Mesenchymal stem cell (in vitro differentiated cells and primary cell): ENCODE results near the gene CDH3.

Experiments used
- DNase-seq: peaks from one replicate; pipeline ENCODE4 v3.0.0-alpha.2; 2013
- H2AFZ ChIP-seq: one replicate; pipeline ENCODE4 v1.6.1; 2013; ENCODE audit warnings: low read depth, mild to moderate bottlenecking, control low read depth, inconsistent platforms, low read length, moderate library complexity
- H2AK5ac ChIP-seq: 2 replicates; pipeline ENCODE4 v1.6.1; 2013; ENCODE audit warnings: low read length, moderate library complexity, mild to moderate bottlenecking, inconsistent platforms; ENCODE audit not compliant: severe bottlenecking
- H2BK120ac ChIP-seq: one replicate; pipeline ENCODE4 v1.6.1; 2013; ENCODE audit warnings: low read depth, mild to moderate bottlenecking, inconsistent platforms, low read length, moderate library complexity
- H2BK12ac ChIP-seq, 2 experiments: one replicate each; pipeline ENCODE4 v1.6.1; 2013; ENCODE audit warnings: inconsistent platforms in 2 of 2, low read length in 2 of 2, mild to moderate bottlenecking in 2 of 2, moderate library complexity in 2 of 2, control low read depth in 1 of 2
- H2BK15ac ChIP-seq: one replicate; pipeline ENCODE4 v1.6.1; 2013; ENCODE audit warnings: mild to moderate bottlenecking, low read depth, inconsistent platforms; ENCODE audit not compliant: poor library complexity, severe bottlenecking
- H2BK5ac ChIP-seq: 2 replicates; pipeline ENCODE4 v1.6.1; 2013; ENCODE audit warnings: low read depth, mild to moderate bottlenecking, low read length, control low read depth, inconsistent platforms; ENCODE audit not compliant: poor library complexity, severe bottlenecking
- H3K14ac ChIP-seq, 2 experiments: one replicate each; pipeline ENCODE4 v1.6.1; 2013; ENCODE audit warnings: inconsistent platforms in 2 of 2, low read length in 2 of 2, control low read depth in 1 of 2, mild to moderate bottlenecking in 1 of 2, moderate library complexity in 1 of 2
- H3K18ac ChIP-seq, 2 experiments: one replicate each; pipeline ENCODE4 v1.6.1; 2013; ENCODE audit warnings: inconsistent platforms in 2 of 2, low read length in 2 of 2, control low read depth in 1 of 2, low read depth in 1 of 2, mild to moderate bottlenecking in 1 of 2
- H3K23ac ChIP-seq, 2 experiments: one replicate each; pipeline ENCODE4 v1.6.1; 2013; ENCODE audit warnings: inconsistent platforms in 2 of 2, low read length in 2 of 2, mild to moderate bottlenecking in 2 of 2, moderate library complexity in 2 of 2, control low read depth in 1 of 2
- H3K27ac ChIP-seq: 2 replicates; pipeline ENCODE4 v1.5.1; 2013; ENCODE audit warnings: mild to moderate bottlenecking, moderate library complexity, low read length, control low read depth, inconsistent platforms; ENCODE audit not compliant: poor library complexity, severe bottlenecking
- H3K27me3 ChIP-seq, 2 experiments: 2 replicates each; pipeline versions ENCODE4 v1.6.1 to v1.7.0; 2013; ENCODE audit warnings: low read length in 2 of 2, mild to moderate bottlenecking in 2 of 2, moderate library complexity in 2 of 2, control low read depth in 1 of 2, inconsistent platforms in 1 of 2; ENCODE audit not compliant: control insufficient read depth in 1 of 2, insufficient read depth in 1 of 2
- H3K36me3 ChIP-seq, 2 experiments: 2 replicates each; pipeline versions ENCODE4 v1.6.1 to v1.7.0; 2013; ENCODE audit warnings: low read length in 2 of 2, control low read depth in 1 of 2, inconsistent platforms in 1 of 2, low read depth in 1 of 2, mild to moderate bottlenecking in 1 of 2; ENCODE audit not compliant: insufficient read depth in 2 of 2, control insufficient read depth in 1 of 2
- H3K4ac ChIP-seq, 2 experiments: one replicate each; pipeline ENCODE4 v1.6.1; 2013; ENCODE audit warnings: inconsistent platforms in 2 of 2, low read length in 2 of 2, mild to moderate bottlenecking in 2 of 2, moderate library complexity in 2 of 2, control low read depth in 1 of 2, low read depth in 1 of 2
- H3K4me1 ChIP-seq: 2 replicates; pipeline ENCODE4 v1.6.1; 2013; ENCODE audit warnings: low read depth, low read length, control low read depth; ENCODE audit not compliant: control insufficient read depth, insufficient read depth
- H3K4me2 ChIP-seq: 2 replicates; pipeline ENCODE4 v1.6.1; 2013; ENCODE audit warnings: low read length, mild to moderate bottlenecking, inconsistent platforms; ENCODE audit not compliant: poor library complexity, severe bottlenecking
- H3K4me3 ChIP-seq, 2 experiments: 2 replicates each; pipeline versions ENCODE4 v1.5.1 to v1.7.0; 2013; ENCODE audit warnings: low read length in 2 of 2, mild to moderate bottlenecking in 2 of 2, control low read depth in 1 of 2, low read depth in 1 of 2; ENCODE audit not compliant: insufficient read depth in 1 of 2
- H3K79me1 ChIP-seq: replicated peaks from 2 replicates; pipeline ENCODE4 v1.6.1; 2013; ENCODE audit warnings: mild to moderate bottlenecking, control low read depth, low read length, inconsistent platforms; ENCODE audit not compliant: poor library complexity, severe bottlenecking
- H3K9ac ChIP-seq: 2 replicates; pipeline ENCODE4 v1.7.0; 2013; ENCODE audit warnings: mild to moderate bottlenecking, low read length, moderate library complexity
- H3K9me3 ChIP-seq: 2 replicates; pipeline ENCODE4 v1.7.0; 2013; ENCODE audit warnings: mild to moderate bottlenecking, low read length; ENCODE audit not compliant: control insufficient read depth
- H4K8ac ChIP-seq: one replicate; pipeline ENCODE4 v1.6.1; 2013; ENCODE audit warnings: inconsistent platforms, mild to moderate bottlenecking, low read length, moderate library complexity
- H4K91ac ChIP-seq: one replicate; pipeline ENCODE4 v1.6.1; 2013; ENCODE audit warnings: mild to moderate bottlenecking, low read length, inconsistent platforms
- WGBS: methylation state at CpG from one replicate; pipeline ENCODE4 v1.1.7; 2013; ENCODE audit warnings: mixed read lengths; 5-methylcytosine and 5-hydroxymethylcytosine counted together

The CDH3 gene

DNA sequence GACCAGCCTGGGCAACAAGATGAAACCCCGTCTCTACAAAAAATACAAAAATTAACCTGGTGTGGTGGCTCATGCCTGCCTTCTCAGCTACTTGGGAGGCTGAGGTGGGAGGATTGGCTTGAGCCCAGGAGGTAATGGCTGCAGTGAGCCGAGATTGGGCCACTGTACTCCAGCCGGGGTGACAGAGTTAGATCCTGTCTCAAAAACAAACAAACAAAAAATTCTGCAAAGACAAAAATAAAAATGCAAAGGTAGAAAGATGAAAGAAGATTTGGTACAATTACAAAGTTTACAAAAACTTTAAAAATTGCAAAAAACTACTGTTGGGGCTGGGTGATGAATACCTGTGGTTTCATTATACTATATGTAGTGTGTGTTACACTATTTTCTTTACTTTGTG, 86.5 kb downstream of the CDH3 start:
- Histone ChIP-seq H2BK12ac (no peak overlapping the region), H3K23ac (no peak overlapping the region), H3K4me1 (peaks cover 5% of the 10 kb centered on the region), H3K27ac (no peak overlapping the region), H3K36me3 (no peaks in the 10 kb centered on the region), H2AFZ (no peak overlapping the region), H4K8ac (no peak overlapping the region), H3K4me2 (no peak overlapping the region), H3K14ac (no peak overlapping the region), H4K91ac (no peak overlapping the region), H3K4me3 (no peak overlapping the region), H2AK5ac (no peak overlapping the region), H3K9ac (no peak overlapping the region), H2BK5ac (no peak overlapping the region), H3K9me3 (no peaks in the 10 kb centered on the region), H3K4ac (no peak overlapping the region), H3K27me3 (peaks cover 4 to 43% of the 10 kb centered on the region in 2 experiments), H2BK120ac (no peak overlapping the region), H3K79me1 (no peaks in the 10 kb centered on the region), H2BK15ac (no peak overlapping the region), H3K18ac (no peak overlapping the region)
- WGBS = no CpG with 5 or more reads among the region's 3 CpGs
- DNase-seq = no peak

DNA sequence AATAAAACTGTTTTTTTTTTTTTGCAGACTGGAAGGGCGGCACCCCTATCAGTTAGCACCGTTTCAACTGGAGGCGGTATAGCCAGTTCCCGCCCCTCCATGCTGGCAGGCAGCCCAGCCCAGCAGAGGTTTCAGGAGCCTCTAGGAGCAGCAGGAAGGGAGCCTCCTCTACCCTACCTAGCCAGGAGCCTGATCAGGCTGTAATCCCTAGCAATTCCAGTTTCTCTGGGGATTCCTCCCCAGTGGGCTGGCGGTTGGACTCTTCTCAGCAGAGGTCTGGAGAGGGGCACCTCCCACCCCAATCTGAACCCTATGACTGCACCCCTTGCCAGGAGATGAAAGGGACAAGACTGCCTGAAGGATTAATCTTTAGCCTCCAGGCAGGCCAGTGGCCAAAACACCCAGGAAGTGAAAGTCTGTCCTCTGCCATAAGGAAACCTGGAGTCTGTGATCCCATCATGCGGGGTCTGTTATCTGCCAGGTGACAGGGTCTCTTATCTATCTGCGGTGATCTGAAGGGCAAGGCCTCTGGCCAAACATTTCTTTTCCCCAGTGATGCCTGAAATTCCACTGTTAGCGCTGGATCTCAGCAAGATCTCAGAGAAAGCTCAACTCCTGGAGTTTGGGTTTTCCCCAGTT, 87.1 kb downstream of the CDH3 start:
- peak overlapping the region; percentile 2 for H3K27ac ChIP-seq
- H2BK5ac ChIP-seq = peak overlapping the region; percentile 24
- no peak overlapping the region for H3K23ac ChIP-seq
- DNase-seq = no peak
- no peak overlapping the region for H3K18ac ChIP-seq
- WGBS = 19% methylated on average over 8 of the region's 8 CpGs
- H3K4me3 ChIP-seq = no peak overlapping the region
- H4K8ac ChIP-seq = no peak overlapping the region
- H2AK5ac ChIP-seq = peak overlapping the region; percentile 70
- H3K9ac ChIP-seq = no peak overlapping the region
- H3K27me3 ChIP-seq = peaks cover 9 to 44% of the 10 kb centered on the region in 2 experiments
- no peak overlapping the region for H2BK12ac ChIP-seq
- H3K79me1 ChIP-seq = no peaks in the 10 kb centered on the region
- H3K9me3 ChIP-seq = no peaks in the 10 kb centered on the region
- H2BK120ac ChIP-seq = no peak overlapping the region
- no peak overlapping the region for H3K4me2 ChIP-seq
- no peak overlapping the region for H4K91ac ChIP-seq
- peaks cover 8% of the 10 kb centered on the region for H3K4me1 ChIP-seq
- no peak overlapping the region for H2AFZ ChIP-seq
- H3K36me3 ChIP-seq = no peaks in the 10 kb centered on the region
- H3K14ac ChIP-seq = no peak overlapping the region
- no peak overlapping the region for H2BK15ac ChIP-seq
- no peak overlapping the region for H3K4ac ChIP-seq

DNA sequence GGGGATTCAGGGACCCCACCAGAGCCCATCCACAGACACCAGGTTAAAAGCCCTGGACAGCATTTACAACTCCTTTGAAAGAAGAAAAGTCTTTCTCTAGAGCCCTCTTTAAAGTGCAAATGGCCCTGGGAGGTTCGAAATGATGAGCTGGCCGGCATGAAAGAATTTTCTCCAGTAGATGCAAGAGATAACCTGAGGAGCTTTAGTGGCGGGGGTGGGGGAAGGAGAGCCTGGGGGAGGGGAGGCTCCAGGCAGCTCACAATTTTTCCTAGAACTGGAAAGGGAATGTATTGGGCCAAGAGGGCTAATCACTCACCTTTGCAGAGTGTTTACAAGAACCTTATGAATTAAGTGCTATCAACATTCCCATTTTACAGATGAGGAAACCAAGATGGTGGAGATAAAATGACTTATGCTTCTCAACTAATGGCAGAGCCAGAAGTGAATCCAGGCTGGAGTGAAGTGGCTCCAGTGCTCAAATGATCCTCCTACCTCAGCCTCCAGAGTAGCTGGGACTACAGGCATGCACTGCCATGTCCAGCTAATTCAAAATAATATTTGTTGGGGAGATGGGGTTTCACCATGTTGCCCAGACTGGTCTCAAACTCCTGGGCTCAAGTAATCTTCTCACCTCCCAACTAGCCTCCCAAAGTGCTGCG, 87.8 kb downstream of the CDH3 start:
- Histone ChIP-seq H4K91ac (no peak overlapping the region), H2AFZ (no peak overlapping the region), H2BK12ac (no peak overlapping the region), H3K4me3 (no peak overlapping the region), H4K8ac (no peak overlapping the region), H2BK120ac (no peak overlapping the region), H3K36me3 (no peaks in the 10 kb centered on the region), H3K14ac (no peak overlapping the region), H3K18ac (no peak overlapping the region), H2BK15ac (no peak overlapping the region), H2AK5ac (peak overlapping the region; percentile 70), H3K27ac (no peak overlapping the region), H3K79me1 (no peaks in the 10 kb centered on the region), H3K4ac (no peak overlapping the region), H3K9ac (no peak overlapping the region), H3K23ac (no peak overlapping the region), H2BK5ac (no peak overlapping the region), H3K4me1 (peaks cover 15% of the 10 kb centered on the region), H3K27me3 (peaks cover 16 to 50% of the 10 kb centered on the region in 2 experiments), H3K9me3 (no peaks in the 10 kb centered on the region), H3K4me2 (no peak overlapping the region)
- DNase-seq = no peak
- WGBS = 4% methylated on average over 3 of the region's 4 CpGs

DNA sequence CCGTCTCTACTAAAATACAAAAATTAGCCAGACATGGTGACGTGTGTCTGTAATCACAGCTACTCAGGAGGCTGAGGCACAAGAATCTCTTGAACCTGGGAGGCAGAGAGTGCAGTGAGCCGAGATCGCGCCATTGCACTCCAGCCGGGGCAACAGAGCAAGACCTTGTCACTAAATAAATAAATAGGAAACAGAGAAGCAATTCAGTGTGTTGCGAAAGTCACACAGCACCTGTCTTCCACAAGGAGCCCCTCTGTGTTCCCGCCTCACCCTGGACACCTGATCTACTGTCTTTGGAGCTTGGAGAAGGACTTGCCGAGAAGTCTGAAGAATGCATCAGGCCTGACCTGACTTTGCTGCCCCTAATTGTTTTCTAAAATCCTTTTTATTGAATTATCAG, 88.5 kb downstream of the CDH3 start:
- H4K91ac ChIP-seq = no peak overlapping the region
- WGBS = 92% methylated on average over 9 of the region's 9 CpGs
- no peak overlapping the region for H3K14ac ChIP-seq

More for the DNA sequence above, 88.5 kb downstream of the CDH3 start:
- Histone ChIP-seq H4K8ac (no peak overlapping the region), H3K23ac (no peak overlapping the region), H2AK5ac (no peak overlapping the region), H3K27ac (no peak overlapping the region), H3K4me3 (no peak overlapping the region), H3K9me3 (no peaks in the 10 kb centered on the region), H2BK15ac (no peak overlapping the region), H2BK12ac (no peak overlapping the region), H3K4me1 (peaks cover 20% of the 10 kb centered on the region), H3K79me1 (no peaks in the 10 kb centered on the region), H3K4ac (no peak overlapping the region), H3K9ac (no peak overlapping the region), H2BK5ac (no peak overlapping the region), H3K27me3 (peaks cover 17 to 55% of the 10 kb centered on the region in 2 experiments), H3K36me3 (no peaks in the 10 kb centered on the region), H3K18ac (no peak overlapping the region), H3K4me2 (no peak overlapping the region), H2AFZ (no peak overlapping the region), H2BK120ac (no peak overlapping the region)
- DNase-seq = no peak
